Endometrium (tissue), 2 donors: ENCODE data around the gene CXCL3.
"Not testable (repeated sequence)": the region's sequence is repeated elsewhere in the genome, so short reads cannot be mapped to it uniquely, and the experiment has no call there.

Experiments
- FAIRE-seq: peaks from 2 replicates; lab custom pipeline; 2012; peaks lifted over from hg19 to GRCh38; lab: Jason Lieb, UNC
- donor health status: control.
- donor health status: control.

CXCL3 gene

GRCh38 chr4:74038425-74039314 is at the start of gene CXCL3:
TSS of gene CXCL3 (minus strand) at chr4:74038689. CDS start at chr4:74038611, 78 bp downstream.
- FAIRE-seq, result no peak

DNA sequence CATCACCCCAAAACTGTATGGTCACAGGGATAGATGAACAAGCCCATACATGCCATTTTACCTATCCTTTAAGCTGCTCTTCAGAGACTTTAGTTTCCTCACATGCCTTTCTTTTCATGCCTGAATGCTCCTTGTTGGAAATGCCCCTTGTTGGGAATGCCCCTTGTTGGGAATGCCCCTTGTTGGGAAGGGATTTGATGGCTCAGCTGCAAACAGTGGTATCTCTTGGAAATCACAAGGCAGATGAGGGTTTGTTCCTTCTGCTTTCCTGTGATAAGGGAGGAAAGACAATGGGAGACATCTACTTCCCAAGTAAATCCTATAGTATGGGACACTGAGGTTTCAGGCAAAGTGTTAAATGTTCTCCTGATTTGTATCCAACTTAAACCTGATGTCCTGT is 49.0 kb upstream of the CXCL3 start:
- FAIRE-seq, result no peak

DNA sequence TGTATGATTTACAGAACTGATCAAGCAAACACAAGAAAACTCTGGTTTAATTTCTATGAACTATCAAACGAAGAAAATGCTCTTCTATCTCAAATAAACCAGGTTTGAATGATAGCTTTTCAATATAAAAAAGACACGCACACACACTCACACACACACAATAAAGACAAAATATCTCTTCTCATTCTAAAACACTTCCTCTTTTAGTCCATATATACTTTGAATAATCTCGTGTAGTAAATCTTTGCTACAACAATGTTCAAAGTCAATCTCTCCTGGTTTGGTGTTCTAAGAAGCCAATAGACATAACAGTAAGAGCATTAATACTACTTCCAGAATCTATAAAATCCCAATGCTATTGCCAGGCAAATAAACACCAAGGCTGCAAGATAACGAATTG is 47.2 kb upstream of the CXCL3 start:
- FAIRE-seq, result no peak

- FAIRE-seq, result no peak
Measured at GRCh38 chr4:74084984-74085383, 46.5 kb upstream of the CXCL3 start.

GRCh38 chr4:74083546-74083945 is 45.1 kb upstream of the CXCL3 start:
- no peak for FAIRE-seq

DNA sequence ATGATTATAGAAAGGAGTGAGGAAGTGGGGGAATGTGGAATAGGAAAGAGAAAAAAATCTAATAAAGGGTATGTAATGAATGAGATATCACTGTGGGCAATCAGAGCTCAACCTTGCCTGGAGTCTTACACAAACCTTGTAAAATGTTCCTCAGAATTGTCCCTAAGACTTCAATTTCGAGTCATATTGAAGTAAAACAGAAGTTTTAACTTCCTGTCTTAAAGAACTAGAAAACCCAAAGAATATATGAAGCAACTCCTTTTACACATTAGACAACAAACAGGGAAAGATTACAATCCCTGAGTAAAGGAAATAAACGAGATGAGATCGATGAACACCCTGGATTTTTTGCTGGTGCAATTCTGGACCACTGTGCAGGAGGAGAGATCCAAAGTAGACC is 42.5 kb upstream of the CXCL3 start:
- FAIRE-seq, result no peak

DNA sequence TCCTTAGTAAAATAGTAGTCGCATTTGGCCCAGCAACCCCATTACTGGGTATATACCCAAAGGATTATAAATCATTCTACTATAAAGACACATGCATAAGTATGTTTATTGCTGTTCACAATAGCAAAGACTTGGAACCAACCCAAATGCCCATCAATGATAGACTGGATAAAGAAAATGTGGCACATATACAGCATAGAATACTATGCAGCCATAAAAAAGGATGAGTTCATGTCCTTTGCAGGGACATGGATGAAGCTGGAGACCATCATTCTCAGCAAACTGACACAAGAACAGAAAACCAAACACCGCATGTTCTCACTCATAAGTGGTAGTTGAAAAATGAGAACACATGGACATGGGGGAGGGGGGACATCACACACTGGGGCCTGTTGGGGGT is 41.9 kb upstream of the CXCL3 start:
- FAIRE-seq, result not testable (repeated sequence)

- FAIRE-seq, result not testable (repeated sequence)
Measured at GRCh38 chr4:74079024-74079423, 40.5 kb upstream of the CXCL3 start.

- FAIRE-seq, result no peak
Measured at GRCh38 chr4:74073358-74073757, 34.9 kb upstream of the CXCL3 start.

- FAIRE-seq, result no peak
Measured at GRCh38 chr4:74072739-74073138, 34.2 kb upstream of the CXCL3 start.

DNA sequence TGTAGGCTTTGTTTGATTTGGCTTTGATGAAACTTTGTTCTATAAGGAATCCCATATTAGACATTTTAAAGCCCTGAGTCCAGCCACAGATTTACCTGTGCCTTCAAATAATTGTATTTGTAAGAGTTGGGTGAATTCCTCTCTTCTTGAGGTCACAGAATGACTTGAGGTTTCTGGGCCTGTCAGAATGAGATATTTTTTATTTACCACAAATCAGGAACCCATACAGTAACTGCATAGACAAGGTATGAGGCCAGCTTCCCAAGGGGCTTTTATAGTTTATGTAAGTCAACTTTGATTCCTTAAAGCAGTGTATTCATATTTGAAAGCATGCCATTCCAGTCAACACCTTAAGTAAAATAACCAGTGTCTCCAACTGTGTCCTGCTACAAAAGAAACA is 29.1 kb upstream of the CXCL3 start:
- no peak for FAIRE-seq

- no peak for FAIRE-seq
Measured at GRCh38 chr4:74066232-74066631, 27.7 kb upstream of the CXCL3 start.

DNA sequence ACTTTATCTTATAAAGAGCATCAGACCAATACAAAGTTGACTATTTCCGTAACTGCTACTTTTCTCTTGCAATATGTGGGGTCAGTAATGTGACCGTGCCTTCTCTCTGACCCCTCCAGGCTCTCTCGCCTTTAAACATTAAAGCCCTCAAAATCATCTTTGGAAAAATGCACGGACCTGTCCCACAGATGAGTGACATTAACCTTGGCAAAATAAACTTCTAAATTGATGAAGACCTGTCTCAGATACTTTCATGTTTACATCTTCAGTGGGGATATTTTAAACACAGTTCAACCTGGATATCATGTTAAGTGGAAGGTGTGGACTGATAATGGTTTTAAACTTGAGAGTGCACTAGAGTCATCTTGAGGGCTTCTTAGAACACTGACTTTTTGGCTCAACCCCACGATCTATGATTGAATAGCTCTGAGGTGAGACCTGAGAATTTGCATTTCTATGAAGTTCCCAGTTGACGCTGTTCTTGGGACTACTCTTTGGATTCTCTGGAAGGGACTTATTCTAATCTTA is 26.7 kb upstream of the CXCL3 start:
- FAIRE-seq, result no peak

DNA sequence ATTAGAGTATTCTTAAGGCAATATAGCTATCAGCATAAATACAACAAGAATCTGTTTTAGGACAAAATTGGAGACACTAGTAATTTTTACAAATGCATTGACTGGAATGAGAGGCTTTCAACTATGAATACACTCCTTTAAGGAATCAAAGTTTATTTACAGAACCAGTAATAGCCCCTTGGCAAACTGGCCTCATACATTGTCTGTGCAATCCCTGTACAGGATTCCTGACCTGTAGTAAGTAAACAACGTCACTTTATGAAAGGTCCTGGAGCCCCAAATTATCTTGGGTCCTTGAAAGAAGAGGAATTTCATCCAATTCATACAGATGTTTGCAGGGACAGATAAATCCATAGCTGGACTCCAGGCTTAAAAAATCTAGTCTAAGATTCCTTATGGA is 25.4 kb upstream of the CXCL3 start:
- FAIRE-seq, result no peak

DNA sequence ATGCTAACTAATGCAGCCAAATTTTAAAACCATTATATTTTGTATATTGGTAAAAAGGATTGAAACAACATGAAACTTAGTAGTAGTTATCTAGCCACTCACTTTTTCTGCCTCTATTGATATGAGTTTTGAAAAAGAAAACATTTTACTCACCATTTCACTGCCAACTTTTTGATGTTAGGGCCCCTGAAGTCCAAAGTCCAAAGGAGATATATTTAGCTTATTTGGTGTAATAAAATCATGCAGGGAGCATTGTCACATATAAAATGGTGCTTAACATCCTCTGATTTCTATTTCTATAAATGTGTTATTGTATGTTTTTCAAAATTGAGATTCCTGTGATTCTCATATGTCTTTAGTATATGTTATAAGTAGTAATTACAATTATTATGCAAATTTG is 24.5 kb upstream of the CXCL3 start:
- no peak for FAIRE-seq

GRCh38 chr4:74061430-74061829 is 22.9 kb upstream of the CXCL3 start:
- no peak for FAIRE-seq

GRCh38 chr4:74059161-74059829 is 20.8 kb upstream of the CXCL3 start:
- FAIRE-seq, result no peak

DNA sequence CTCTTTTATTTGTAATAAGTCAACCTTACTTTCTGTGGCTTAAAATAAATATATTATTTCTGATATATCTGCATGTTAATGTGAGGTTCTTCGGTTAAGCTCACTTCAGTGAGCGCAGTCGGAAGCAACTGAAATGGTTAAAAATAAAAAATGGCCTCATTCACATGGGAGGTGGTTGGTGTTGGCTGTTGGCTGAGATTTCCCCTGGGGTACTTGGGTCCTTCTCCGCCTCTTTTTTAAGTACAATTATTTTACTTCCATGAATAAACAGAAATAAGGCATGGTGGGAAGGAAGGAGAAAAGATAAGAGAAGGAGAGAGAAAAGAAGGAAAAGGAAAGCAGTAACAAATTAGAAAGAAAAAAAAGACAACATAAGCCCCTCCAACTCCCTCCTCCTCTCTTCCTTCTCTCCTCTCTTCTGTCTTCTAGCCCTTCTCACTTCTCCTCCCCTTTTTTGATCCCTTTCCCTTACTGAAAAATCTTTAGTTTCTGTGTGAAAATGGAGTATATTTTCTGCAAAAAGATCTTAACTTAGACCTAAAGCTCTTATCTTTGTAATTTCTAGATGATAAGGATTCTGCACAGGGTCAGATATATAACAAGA is 19.7 kb upstream of the CXCL3 start:
- no peak for FAIRE-seq

DNA sequence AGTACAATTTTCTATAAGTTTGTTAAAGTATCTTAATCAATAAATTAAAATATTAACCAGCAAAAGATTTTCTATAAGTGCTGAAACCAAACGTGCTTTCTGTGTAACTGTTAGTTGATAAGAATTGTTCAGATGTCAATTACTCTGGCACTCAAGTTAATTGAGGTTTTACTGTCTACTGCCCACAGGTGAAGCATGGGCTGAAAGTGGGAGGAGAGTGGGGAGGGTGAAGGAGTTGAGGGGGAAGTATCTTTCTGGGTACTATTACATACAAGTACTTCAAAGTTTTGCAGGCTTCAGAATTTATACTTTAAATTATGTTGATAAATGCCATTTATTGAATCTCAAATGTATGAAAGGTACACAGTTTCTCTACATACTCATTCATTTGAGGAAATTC is 19.1 kb upstream of the CXCL3 start:
- no peak for FAIRE-seq

DNA sequence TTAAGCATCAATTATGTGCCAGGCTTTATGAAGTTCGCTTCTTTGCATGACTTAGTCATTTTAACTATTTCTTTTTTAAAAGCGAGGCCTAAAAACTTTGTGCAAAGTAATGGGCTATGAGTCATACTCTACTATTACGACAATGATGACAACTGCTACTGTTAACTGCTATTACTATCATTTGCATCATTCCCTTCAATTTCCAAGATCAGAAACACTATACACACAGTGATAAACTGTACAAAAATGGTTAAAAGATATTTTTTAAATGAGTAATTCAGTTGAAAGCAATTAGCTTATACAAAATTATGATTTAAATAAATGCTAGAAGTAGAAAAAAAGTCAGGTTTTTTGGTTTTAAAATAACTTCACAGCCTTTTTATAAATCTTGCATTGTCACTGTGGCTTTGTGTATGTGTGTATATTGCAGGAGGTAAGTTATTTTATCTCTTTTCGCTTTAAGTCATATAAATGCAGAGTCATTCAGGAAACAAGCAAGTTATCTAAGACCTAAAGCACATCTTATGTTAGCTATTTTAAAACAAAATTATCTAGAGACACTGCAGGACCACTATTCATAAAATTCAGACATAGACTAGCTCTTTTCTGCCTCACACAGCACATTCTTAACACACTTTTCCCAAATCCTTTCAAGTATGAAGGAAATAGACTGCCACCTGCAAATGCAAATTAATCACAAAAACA is 18.5 kb upstream of the CXCL3 start:
- FAIRE-seq, result no peak

- no peak for FAIRE-seq
Measured at GRCh38 chr4:74056114-74056857, 17.8 kb upstream of the CXCL3 start.

DNA sequence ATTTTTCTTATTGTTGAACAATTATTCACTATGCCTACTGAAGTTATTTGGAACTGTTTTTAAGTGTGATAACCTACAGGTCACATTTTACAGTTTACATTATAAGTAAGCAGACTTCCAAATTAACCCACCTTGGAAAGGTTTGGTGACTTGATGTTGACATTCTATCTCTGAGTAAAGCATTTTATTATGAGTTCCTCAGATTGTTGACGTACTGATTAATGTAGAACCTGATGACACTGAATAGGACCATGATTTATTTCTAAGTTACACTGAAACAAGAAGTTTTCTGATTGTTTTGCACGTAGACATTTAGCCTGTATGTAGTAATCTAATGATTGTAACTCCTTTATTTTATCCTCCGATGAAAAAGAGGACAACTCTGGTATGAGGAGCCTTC is 17.0 kb upstream of the CXCL3 start:
- no peak for FAIRE-seq
